GM23338 (cell line): Measurements from ENCODE around the gene RPS6KA4. TPM values are rescaled to one million over a fixed set of nuclear protein-coding genes. Genes with fewer than 3 reads are reported as not detected.

Experiments used
- ATAC-seq: fragments of 200-7000 bp; cut with Tn5 transposase; 3 replicates; pipeline ENCODE4 v1.9.1; 2020
- DNase-seq: peaks from one replicate; pipeline ENCODE4 v3.0.0-alpha.2; 2015; ENCODE audit warnings: low spot score
- H2AFZ ChIP-seq: fragments of 200-600 bp; sonication (generic); 2 replicates; pipeline ENCODE4 v1.8.0; 2016; ENCODE audit warnings: antibody characterized with exemption, mild to moderate bottlenecking, moderate library complexity
- H3F3A ChIP-seq: fragments of 200-600 bp; sonication (generic); replicated peaks from 2 replicates; pipeline ENCODE4 v1.8.0; 2017; ENCODE audit warnings: antibody characterized with exemption, mixed run types, low read depth
- H3K27ac ChIP-seq: fragments of 200-600 bp; sonication (generic); 2 replicates; pipeline ENCODE4 v1.6.1; 2016; ENCODE audit warnings: low read depth
- H3K27me3 ChIP-seq: fragments of 200-600 bp; sonication (generic); 2 replicates; pipeline ENCODE4 v1.8.0; 2016; ENCODE audit warnings: mild to moderate bottlenecking, mixed run types, moderate library complexity; ENCODE audit not compliant: insufficient read depth
- H3K36me3 ChIP-seq: fragments of 200-600 bp; sonication (generic); 2 replicates; pipeline ENCODE4 v1.8.0; 2016; ENCODE audit warnings: mild to moderate bottlenecking; ENCODE audit not compliant: insufficient read depth
- H3K4me1 ChIP-seq: fragments of 200-600 bp; sonication (generic); 2 replicates; pipeline ENCODE4 v1.8.0; 2016; ENCODE audit warnings: mild to moderate bottlenecking, moderate library complexity; ENCODE audit not compliant: insufficient read depth
- H3K4me2 ChIP-seq: fragments of 200-600 bp; sonication (generic); 2 replicates; pipeline ENCODE4 v1.7.1; 2017; ENCODE audit warnings: mixed run types
- H3K4me3 ChIP-seq: fragments of 200-600 bp; sonication (generic); 2 replicates; pipeline ENCODE4 v1.6.1; 2016; ENCODE audit warnings: mixed run types
- H3K79me2 ChIP-seq: fragments of 200-600 bp; sonication (generic); replicated peaks from 2 replicates; pipeline ENCODE4 v1.8.0; 2017; ENCODE audit warnings: mild to moderate bottlenecking; ENCODE audit not compliant: insufficient read depth
- H3K9me2 ChIP-seq: fragments of 200-600 bp; sonication (generic); 2 replicates; pipeline ENCODE4 v1.8.0; 2017; ENCODE audit not compliant: insufficient read depth
- H4K20me1 ChIP-seq: fragments of 200-600 bp; sonication (generic); replicated peaks from 2 replicates; pipeline ENCODE4 v1.8.0; 2017; ENCODE audit warnings: mild to moderate bottlenecking; ENCODE audit not compliant: insufficient read depth
- H3K27ac Mint-ChIP-seq: 2 replicates; pipeline ENCODE4 v1.8.0; 2020; ENCODE audit warnings: inconsistent platforms, mild to moderate bottlenecking, moderate library complexity, mixed read lengths
- H3K27me3 Mint-ChIP-seq: 3 replicates; pipeline ENCODE4 v1.8.0; 2022; ENCODE audit warnings: low read depth, mild to moderate bottlenecking, moderate library complexity, mixed read lengths, inconsistent platforms; ENCODE audit not compliant: insufficient read depth, poor library complexity
- H3K36me3 Mint-ChIP-seq: 3 replicates; pipeline ENCODE4 v1.8.0; 2021; ENCODE audit warnings: low read depth, mild to moderate bottlenecking, inconsistent platforms, moderate library complexity, mixed read lengths
- H3K4me1 Mint-ChIP-seq: 3 replicates; pipeline ENCODE4 v1.8.0; 2020; ENCODE audit warnings: mild to moderate bottlenecking, inconsistent platforms, mixed read lengths
- H3K4me3 Mint-ChIP-seq: 3 replicates; pipeline ENCODE4 v1.8.0; 2021; ENCODE audit warnings: moderate library complexity, mild to moderate bottlenecking, inconsistent platforms, mixed read lengths
- H3K9me3 Mint-ChIP-seq: 3 replicates; pipeline ENCODE4 v1.8.0; 2020; ENCODE audit warnings: moderate library complexity, mild to moderate bottlenecking, inconsistent platforms, mixed read lengths
- CREB1 ChIP-seq: fragments of 250-450 bp; sonication (Bioruptor Pico); IDR thresholded peaks from 2 replicates; pipeline ENCODE4 v1.5.0; 2020; ENCODE audit warnings: low read depth, mild to moderate bottlenecking, moderate library complexity
- EZH2 ChIP-seq: fragments of 200-600 bp; sonication (generic); IDR thresholded peaks from one replicate; pipeline ENCODE4 v1.8.0; 2017; ENCODE audit warnings: antibody characterized with exemption, mild to moderate bottlenecking, low read depth; ENCODE audit not compliant: unreplicated experiment
- EZH2phosphoT487 ChIP-seq: fragments of 200-600 bp; sonication (generic); IDR thresholded peaks from one replicate; pipeline ENCODE4 v1.8.1; 2018; ENCODE audit warnings: antibody characterized with exemption; ENCODE audit not compliant: unreplicated experiment
- JUNB ChIP-seq: IDR thresholded peaks from one replicate; pipeline ENCODE4 v1.6.1; 2016; ENCODE audit warnings: antibody characterized with exemption; ENCODE audit not compliant: unreplicated experiment
- NANOG ChIP-seq: IDR thresholded peaks from 2 replicates; pipeline ENCODE4 v1.6.1; 2016; ENCODE audit warnings: antibody characterized with exemption, borderline replicate concordance
- POLR2AphosphoS5 ChIP-seq: IDR thresholded peaks from 2 replicates; pipeline ENCODE4 v1.6.1; 2016; ENCODE audit warnings: antibody characterized with exemption, low read depth
- STAT1 ChIP-seq: IDR thresholded peaks from one replicate; pipeline ENCODE4 v1.6.1; 2016; ENCODE audit warnings: antibody characterized with exemption; ENCODE audit not compliant: unreplicated experiment
- ZNF114 ChIP-seq: fragments of 250-450 bp; sonication (Bioruptor Pico); IDR thresholded peaks from 2 replicates; pipeline ENCODE4 v1.5.0; 2020; ENCODE audit warnings: mild to moderate bottlenecking, moderate library complexity
- ZNF331 ChIP-seq: fragments of 250-450 bp; sonication (Bioruptor Pico); IDR thresholded peaks from 2 replicates; pipeline ENCODE4 v1.5.0; 2020; ENCODE audit warnings: low read depth, mild to moderate bottlenecking, moderate library complexity
- polyA plus RNA-seq: library from polyadenylated mRNA; unstranded; fragments of >200 nt; fragmentation: Nextera tagmentation; extraction: Ambion mirVana; gene quantifications from 2 replicates; pipeline ENCODE4 v1.2.1, GENCODE V29; 2016
- total RNA-seq: library from RNA; depleted of rRNA; stranded (reverse); fragments of >200 nt; shearing (Covaris generic); gene quantifications from 2 replicates; pipeline ENCODE4 v1.2.3, GENCODE V29; 2014
- TF ChIP-seq, protein P1 (sequence below): IDR thresholded peaks from 2 replicates; pipeline ENCODE4 v1.6.1; 2016; ENCODE audit warnings: antibody characterized with exemption
- TF ChIP-seq, protein P2 (sequence below), 2 experiments: fragments of 200-600 bp in 1 of 2; sonication (generic) in 1 of 2; conservative IDR thresholded peaks; 2 replicates each; pipeline versions ENCODE4 v1.5.1 to v1.6.1; 2016 to 2017; ENCODE audit warnings: antibody characterized with exemption in 2 of 2, low read depth in 2 of 2, mild to moderate bottlenecking in 2 of 2, moderate library complexity in 1 of 2
- TF ChIP-seq, protein P3 (sequence below): fragments of 250-450 bp; sonication (Bioruptor Pico); IDR thresholded peaks from 2 replicates; pipeline ENCODE4 v1.5.0; 2020; ENCODE audit warnings: mild to moderate bottlenecking, moderate library complexity
- TF ChIP-seq, protein P4 (sequence below): IDR thresholded peaks from one replicate; pipeline ENCODE4 v1.6.1; 2018; ENCODE audit warnings: antibody characterized with exemption; ENCODE audit not compliant: unreplicated experiment

The RPS6KA4 gene
- total and polyA plus RNA-seq, 2 experiments from 2014 or later, result 3.5 to 19.9 TPM

DNA sequence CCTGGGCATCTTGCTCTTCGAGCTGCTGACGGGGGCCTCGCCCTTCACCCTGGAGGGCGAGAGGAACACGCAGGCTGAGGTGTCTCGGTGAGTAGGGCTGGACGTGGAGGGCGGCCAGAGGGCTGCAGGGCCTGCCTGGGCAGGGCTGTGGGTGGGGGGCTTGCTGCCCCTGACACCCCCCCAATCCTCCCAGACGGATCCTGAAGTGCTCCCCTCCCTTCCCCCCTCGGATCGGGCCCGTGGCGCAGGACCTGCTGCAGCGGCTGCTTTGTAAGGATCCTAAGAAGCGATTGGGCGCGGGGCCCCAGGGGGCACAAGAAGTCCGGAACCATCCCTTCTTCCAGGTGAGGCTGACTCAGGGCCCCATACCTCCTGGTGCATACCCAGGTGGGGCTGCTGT lies 2.7 kb downstream of the RPS6KA4 start:
- Mint-ChIP-seq H3K27me3 (peaks cover 19% of the 10 kb centered on the region), H3K9me3 (no peaks in the 10 kb centered on the region), H3K4me1 (peaks cover 21% of the 10 kb centered on the region), H3K27ac (no peak overlapping the region), H3K4me3 (no peak overlapping the region), H3K36me3 (peaks cover 24% of the 10 kb centered on the region)
- H2AFZ ChIP-seq, result no peak overlapping the region
- TF ChIP-seq, protein P1, sequence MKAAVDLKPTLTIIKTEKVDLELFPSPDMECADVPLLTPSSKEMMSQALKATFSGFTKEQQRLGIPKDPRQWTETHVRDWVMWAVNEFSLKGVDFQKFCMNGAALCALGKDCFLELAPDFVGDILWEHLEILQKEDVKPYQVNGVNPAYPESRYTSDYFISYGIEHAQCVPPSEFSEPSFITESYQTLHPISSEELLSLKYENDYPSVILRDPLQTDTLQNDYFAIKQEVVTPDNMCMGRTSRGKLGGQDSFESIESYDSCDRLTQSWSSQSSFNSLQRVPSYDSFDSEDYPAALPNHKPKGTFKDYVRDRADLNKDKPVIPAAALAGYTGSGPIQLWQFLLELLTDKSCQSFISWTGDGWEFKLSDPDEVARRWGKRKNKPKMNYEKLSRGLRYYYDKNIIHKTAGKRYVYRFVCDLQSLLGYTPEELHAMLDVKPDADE, result no peak
- no peak for TF ChIP-seq JUNB
- TF ChIP-seq, protein P2, sequence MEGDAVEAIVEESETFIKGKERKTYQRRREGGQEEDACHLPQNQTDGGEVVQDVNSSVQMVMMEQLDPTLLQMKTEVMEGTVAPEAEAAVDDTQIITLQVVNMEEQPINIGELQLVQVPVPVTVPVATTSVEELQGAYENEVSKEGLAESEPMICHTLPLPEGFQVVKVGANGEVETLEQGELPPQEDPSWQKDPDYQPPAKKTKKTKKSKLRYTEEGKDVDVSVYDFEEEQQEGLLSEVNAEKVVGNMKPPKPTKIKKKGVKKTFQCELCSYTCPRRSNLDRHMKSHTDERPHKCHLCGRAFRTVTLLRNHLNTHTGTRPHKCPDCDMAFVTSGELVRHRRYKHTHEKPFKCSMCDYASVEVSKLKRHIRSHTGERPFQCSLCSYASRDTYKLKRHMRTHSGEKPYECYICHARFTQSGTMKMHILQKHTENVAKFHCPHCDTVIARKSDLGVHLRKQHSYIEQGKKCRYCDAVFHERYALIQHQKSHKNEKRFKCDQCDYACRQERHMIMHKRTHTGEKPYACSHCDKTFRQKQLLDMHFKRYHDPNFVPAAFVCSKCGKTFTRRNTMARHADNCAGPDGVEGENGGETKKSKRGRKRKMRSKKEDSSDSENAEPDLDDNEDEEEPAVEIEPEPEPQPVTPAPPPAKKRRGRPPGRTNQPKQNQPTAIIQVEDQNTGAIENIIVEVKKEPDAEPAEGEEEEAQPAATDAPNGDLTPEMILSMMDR (conservative IDR thresholded peaks at IDR 0.05; ENCODE audit: low read depth in 2 of 2), result no peak
- TF ChIP-seq EZH2, result no peak
- no peak for TF ChIP-seq POLR2AphosphoS5
- TF ChIP-seq CREB1 (CRISPR knock-in tag), result no peak
- no peak for TF ChIP-seq ZNF331 (CRISPR knock-in tag)
- no peak for TF ChIP-seq NANOG
- no peak for TF ChIP-seq ZNF114 (CRISPR knock-in tag)
- TF ChIP-seq, protein P3, sequence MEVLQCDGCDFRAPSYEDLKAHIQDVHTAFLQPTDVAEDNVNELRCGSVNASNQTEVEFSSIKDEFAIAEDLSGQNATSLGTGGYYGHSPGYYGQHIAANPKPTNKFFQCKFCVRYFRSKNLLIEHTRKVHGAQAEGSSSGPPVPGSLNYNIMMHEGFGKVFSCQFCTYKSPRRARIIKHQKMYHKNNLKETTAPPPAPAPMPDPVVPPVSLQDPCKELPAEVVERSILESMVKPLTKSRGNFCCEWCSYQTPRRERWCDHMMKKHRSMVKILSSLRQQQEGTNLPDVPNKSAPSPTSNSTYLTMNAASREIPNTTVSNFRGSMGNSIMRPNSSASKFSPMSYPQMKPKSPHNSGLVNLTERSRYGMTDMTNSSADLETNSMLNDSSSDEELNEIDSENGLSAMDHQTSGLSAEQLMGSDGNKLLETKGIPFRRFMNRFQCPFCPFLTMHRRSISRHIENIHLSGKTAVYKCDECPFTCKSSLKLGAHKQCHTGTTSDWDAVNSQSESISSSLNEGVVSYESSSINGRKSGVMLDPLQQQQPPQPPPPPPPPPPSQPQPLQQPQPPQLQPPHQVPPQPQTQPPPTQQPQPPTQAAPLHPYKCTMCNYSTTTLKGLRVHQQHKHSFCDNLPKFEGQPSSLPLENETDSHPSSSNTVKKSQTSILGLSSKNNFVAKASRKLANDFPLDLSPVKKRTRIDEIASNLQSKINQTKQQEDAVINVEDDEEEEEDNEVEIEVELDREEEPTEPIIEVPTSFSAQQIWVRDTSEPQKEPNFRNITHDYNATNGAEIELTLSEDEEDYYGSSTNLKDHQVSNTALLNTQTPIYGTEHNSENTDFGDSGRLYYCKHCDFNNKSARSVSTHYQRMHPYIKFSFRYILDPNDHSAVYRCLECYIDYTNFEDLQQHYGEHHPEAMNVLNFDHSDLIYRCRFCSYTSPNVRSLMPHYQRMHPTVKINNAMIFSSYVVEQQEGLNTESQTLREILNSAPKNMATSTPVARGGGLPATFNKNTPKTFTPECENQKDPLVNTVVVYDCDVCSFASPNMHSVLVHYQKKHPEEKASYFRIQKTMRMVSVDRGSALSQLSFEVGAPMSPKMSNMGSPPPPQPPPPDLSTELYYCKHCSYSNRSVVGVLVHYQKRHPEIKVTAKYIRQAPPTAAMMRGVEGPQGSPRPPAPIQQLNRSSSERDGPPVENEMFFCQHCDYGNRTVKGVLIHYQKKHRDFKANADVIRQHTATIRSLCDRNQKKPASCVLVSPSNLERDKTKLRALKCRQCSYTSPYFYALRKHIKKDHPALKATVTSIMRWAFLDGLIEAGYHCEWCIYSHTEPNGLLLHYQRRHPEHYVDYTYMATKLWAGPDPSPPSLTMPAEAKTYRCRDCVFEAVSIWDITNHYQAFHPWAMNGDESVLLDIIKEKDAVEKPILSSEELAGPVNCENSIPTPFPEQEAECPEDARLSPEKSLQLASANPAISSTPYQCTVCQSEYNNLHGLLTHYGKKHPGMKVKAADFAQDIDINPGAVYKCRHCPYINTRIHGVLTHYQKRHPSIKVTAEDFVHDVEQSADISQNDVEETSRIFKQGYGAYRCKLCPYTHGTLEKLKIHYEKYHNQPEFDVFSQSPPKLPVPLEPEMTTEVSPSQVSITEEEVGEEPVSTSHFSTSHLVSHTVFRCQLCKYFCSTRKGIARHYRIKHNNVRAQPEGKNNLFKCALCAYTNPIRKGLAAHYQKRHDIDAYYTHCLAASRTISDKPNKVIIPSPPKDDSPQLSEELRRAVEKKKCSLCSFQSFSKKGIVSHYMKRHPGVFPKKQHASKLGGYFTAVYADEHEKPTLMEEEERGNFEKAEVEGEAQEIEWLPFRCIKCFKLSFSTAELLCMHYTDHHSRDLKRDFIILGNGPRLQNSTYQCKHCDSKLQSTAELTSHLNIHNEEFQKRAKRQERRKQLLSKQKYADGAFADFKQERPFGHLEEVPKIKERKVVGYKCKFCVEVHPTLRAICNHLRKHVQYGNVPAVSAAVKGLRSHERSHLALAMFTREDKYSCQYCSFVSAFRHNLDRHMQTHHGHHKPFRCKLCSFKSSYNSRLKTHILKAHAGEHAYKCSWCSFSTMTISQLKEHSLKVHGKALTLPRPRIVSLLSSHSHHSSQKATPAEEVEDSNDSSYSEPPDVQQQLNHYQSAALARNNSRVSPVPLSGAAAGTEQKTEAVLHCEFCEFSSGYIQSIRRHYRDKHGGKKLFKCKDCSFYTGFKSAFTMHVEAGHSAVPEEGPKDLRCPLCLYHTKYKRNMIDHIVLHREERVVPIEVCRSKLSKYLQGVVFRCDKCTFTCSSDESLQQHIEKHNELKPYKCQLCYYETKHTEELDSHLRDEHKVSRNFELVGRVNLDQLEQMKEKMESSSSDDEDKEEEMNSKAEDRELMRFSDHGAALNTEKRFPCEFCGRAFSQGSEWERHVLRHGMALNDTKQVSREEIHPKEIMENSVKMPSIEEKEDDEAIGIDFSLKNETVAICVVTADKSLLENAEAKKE (CRISPR knock-in tag), result no peak
- no peak for TF ChIP-seq STAT1
- TF ChIP-seq EZH2phosphoT487, result no peak
- TF ChIP-seq, protein P4, sequence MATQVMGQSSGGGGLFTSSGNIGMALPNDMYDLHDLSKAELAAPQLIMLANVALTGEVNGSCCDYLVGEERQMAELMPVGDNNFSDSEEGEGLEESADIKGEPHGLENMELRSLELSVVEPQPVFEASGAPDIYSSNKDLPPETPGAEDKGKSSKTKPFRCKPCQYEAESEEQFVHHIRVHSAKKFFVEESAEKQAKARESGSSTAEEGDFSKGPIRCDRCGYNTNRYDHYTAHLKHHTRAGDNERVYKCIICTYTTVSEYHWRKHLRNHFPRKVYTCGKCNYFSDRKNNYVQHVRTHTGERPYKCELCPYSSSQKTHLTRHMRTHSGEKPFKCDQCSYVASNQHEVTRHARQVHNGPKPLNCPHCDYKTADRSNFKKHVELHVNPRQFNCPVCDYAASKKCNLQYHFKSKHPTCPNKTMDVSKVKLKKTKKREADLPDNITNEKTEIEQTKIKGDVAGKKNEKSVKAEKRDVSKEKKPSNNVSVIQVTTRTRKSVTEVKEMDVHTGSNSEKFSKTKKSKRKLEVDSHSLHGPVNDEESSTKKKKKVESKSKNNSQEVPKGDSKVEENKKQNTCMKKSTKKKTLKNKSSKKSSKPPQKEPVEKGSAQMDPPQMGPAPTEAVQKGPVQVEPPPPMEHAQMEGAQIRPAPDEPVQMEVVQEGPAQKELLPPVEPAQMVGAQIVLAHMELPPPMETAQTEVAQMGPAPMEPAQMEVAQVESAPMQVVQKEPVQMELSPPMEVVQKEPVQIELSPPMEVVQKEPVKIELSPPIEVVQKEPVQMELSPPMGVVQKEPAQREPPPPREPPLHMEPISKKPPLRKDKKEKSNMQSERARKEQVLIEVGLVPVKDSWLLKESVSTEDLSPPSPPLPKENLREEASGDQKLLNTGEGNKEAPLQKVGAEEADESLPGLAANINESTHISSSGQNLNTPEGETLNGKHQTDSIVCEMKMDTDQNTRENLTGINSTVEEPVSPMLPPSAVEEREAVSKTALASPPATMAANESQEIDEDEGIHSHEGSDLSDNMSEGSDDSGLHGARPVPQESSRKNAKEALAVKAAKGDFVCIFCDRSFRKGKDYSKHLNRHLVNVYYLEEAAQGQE, result no peak
- H3K4me1 ChIP-seq, result peaks cover 10% of the 10 kb centered on the region; the same call in 1 of the 2 replicates
- no peak overlapping the region for H3K4me3 ChIP-seq
- H3K27me3 ChIP-seq, result peaks cover 14% of the 10 kb centered on the region; the same call in 1 of the 2 replicates
- no peak overlapping the region for H3K4me2 ChIP-seq
- H3K27ac ChIP-seq, result no peak overlapping the region
- H3K79me2 ChIP-seq, result no peaks in the 10 kb centered on the region
- ATAC-seq (no peak), DNase-seq (no peak)
- 0 out of 2 replicates have a peak, but pooled peaks cover 7% of the 10 kb centered on the region for H3F3A ChIP-seq
- no peaks in the 10 kb centered on the region for H3K9me2 ChIP-seq
- H3K36me3 ChIP-seq, result no peaks in the 10 kb centered on the region
- H4K20me1 ChIP-seq, result no peaks in the 10 kb centered on the region; the same call in 1 of the 2 replicates
